Activated T-helper 17 cell treated with anti-CD3 and anti-CD28 coated beads, Interleukin-2, amount 50 U/mL, for 72 hours (primary cell): Measurements from ENCODE around the gene CALD1. TPM values are rescaled to one million over a fixed set of nuclear protein-coding genes. Genes with fewer than 3 reads are reported as not detected.

Experiments used
- ATAC-seq: fragments of 150-1000 bp; cut with Tn5 transposase; replicated peaks from 2 replicates; pipeline ENCODE4 v1.10.0; 2021; ENCODE audit warnings: mild to moderate bottlenecking, moderate library complexity
- H3K27ac Mint-ChIP-seq: one replicate; pipeline ENCODE4 v1.8.0; 2022; ENCODE audit warnings: mixed read lengths
- H3K27me3 Mint-ChIP-seq: one replicate; pipeline ENCODE4 v1.8.0; 2022; ENCODE audit warnings: mixed read lengths
- H3K36me3 Mint-ChIP-seq: one replicate; pipeline ENCODE4 v1.8.0; 2022; ENCODE audit warnings: low read depth, mild to moderate bottlenecking, mixed read lengths
- H3K4me1 Mint-ChIP-seq: one replicate; pipeline ENCODE4 v1.8.0; 2022; ENCODE audit warnings: mixed read lengths
- H3K4me3 Mint-ChIP-seq: one replicate; pipeline ENCODE4 v1.8.0; 2022; ENCODE audit warnings: mild to moderate bottlenecking, mixed read lengths
- H3K9me3 Mint-ChIP-seq: one replicate; pipeline ENCODE4 v1.8.0; 2022; ENCODE audit warnings: mixed read lengths
- total RNA-seq, 2 donors: library from RNA; stranded (reverse); gene quantifications; one replicate each; pipeline ENCODE4 v1.2.3, GENCODE V29; 2022

CALD1 gene
- total RNA-seq, 2 donors from 2014 or later = 4.0 to 27.2 TPM

GRCh38 chr7:134750083-134751062 lies 29.1 kb upstream of the CALD1 start:
- Mint-ChIP-seq H3K36me3 (no peaks in the 10 kb centered on the region), H3K27ac (peak overlapping the region; percentile 21), H3K27me3 (no peaks in the 10 kb centered on the region), H3K4me3 (no peak overlapping the region), H3K4me1 (peaks cover 4% of the 10 kb centered on the region), H3K9me3 (no peaks in the 10 kb centered on the region)
- peak; percentile 81 for ATAC-seq

- Mint-ChIP-seq H3K27ac (no peak overlapping the region), H3K27me3 (no peaks in the 10 kb centered on the region), H3K36me3 (no peaks in the 10 kb centered on the region), H3K4me3 (no peak overlapping the region), H3K9me3 (no peaks in the 10 kb centered on the region), H3K4me1 (peaks cover 4% of the 10 kb centered on the region)
- ATAC-seq = no peak
Measured at GRCh38 chr7:134752006-134752760, 27.3 kb upstream of the CALD1 start.

GRCh38 chr7:134755422-134756022 lies 23.9 kb upstream of the CALD1 start:
- H3K4me3 Mint-ChIP-seq = no peak overlapping the region
- H3K4me1 Mint-ChIP-seq = peaks cover 4% of the 10 kb centered on the region
- no peaks in the 10 kb centered on the region for H3K36me3 Mint-ChIP-seq
- H3K9me3 Mint-ChIP-seq = no peaks in the 10 kb centered on the region
- H3K27ac Mint-ChIP-seq = no peak overlapping the region
- H3K27me3 Mint-ChIP-seq = peaks cover 3% of the 10 kb centered on the region
- ATAC-seq = no peak

GRCh38 chr7:134757938-134758337 lies 21.5 kb upstream of the CALD1 start:
- no peak for ATAC-seq
- H3K27me3 Mint-ChIP-seq = peaks cover 3% of the 10 kb centered on the region
- no peaks in the 10 kb centered on the region for H3K4me1 Mint-ChIP-seq
- no peaks in the 10 kb centered on the region for H3K36me3 Mint-ChIP-seq
- H3K27ac Mint-ChIP-seq = no peak overlapping the region
- no peaks in the 10 kb centered on the region for H3K9me3 Mint-ChIP-seq
- no peak overlapping the region for H3K4me3 Mint-ChIP-seq

GRCh38 chr7:134758981-134759380 lies 20.5 kb upstream of the CALD1 start:
- H3K9me3 Mint-ChIP-seq = no peaks in the 10 kb centered on the region
- ATAC-seq = no peak
- H3K4me1 Mint-ChIP-seq = no peaks in the 10 kb centered on the region
- H3K4me3 Mint-ChIP-seq = no peak overlapping the region
- H3K36me3 Mint-ChIP-seq = no peaks in the 10 kb centered on the region
- no peak overlapping the region for H3K27ac Mint-ChIP-seq
- peaks cover 3% of the 10 kb centered on the region for H3K27me3 Mint-ChIP-seq

- no peak for ATAC-seq
- Mint-ChIP-seq H3K4me1 (no peaks in the 10 kb centered on the region), H3K27me3 (peaks cover 6% of the 10 kb centered on the region), H3K27ac (no peak overlapping the region), H3K36me3 (no peaks in the 10 kb centered on the region), H3K9me3 (no peaks in the 10 kb centered on the region), H3K4me3 (no peak overlapping the region)
Measured at GRCh38 chr7:134761266-134761665, 18.2 kb upstream of the CALD1 start.

GRCh38 chr7:134763960-134764359 lies 15.5 kb upstream of the CALD1 start:
- Mint-ChIP-seq H3K27me3 (peaks cover 6% of the 10 kb centered on the region), H3K4me3 (no peak overlapping the region), H3K9me3 (no peaks in the 10 kb centered on the region), H3K36me3 (no peaks in the 10 kb centered on the region), H3K4me1 (no peaks in the 10 kb centered on the region), H3K27ac (no peak overlapping the region)
- ATAC-seq = no peak

GRCh38 chr7:134764365-134764764 lies 15.1 kb upstream of the CALD1 start:
- ATAC-seq = no peak
- Mint-ChIP-seq H3K9me3 (no peaks in the 10 kb centered on the region), H3K27ac (no peak overlapping the region), H3K4me3 (no peak overlapping the region), H3K36me3 (no peaks in the 10 kb centered on the region), H3K27me3 (peaks cover 6% of the 10 kb centered on the region), H3K4me1 (no peaks in the 10 kb centered on the region)

- Mint-ChIP-seq H3K9me3 (no peaks in the 10 kb centered on the region), H3K36me3 (no peaks in the 10 kb centered on the region), H3K27me3 (peaks cover 3% of the 10 kb centered on the region), H3K27ac (no peak overlapping the region), H3K4me1 (no peaks in the 10 kb centered on the region), H3K4me3 (no peak overlapping the region)
- no peak for ATAC-seq
Measured at GRCh38 chr7:134766779-134767519, 12.5 kb upstream of the CALD1 start.

- H3K4me3 Mint-ChIP-seq = no peak overlapping the region
- H3K27ac Mint-ChIP-seq = no peak overlapping the region
- H3K27me3 Mint-ChIP-seq = peaks cover 3% of the 10 kb centered on the region
- no peaks in the 10 kb centered on the region for H3K4me1 Mint-ChIP-seq
- no peaks in the 10 kb centered on the region for H3K36me3 Mint-ChIP-seq
- no peaks in the 10 kb centered on the region for H3K9me3 Mint-ChIP-seq
- no peak for ATAC-seq
Measured at GRCh38 chr7:134767520-134768168, 11.8 kb upstream of the CALD1 start.

GRCh38 chr7:134768243-134768642 lies 11.2 kb upstream of the CALD1 start:
- H3K4me1 Mint-ChIP-seq = no peaks in the 10 kb centered on the region
- ATAC-seq = no peak
- no peak overlapping the region for H3K4me3 Mint-ChIP-seq
- no peaks in the 10 kb centered on the region for H3K9me3 Mint-ChIP-seq
- no peak overlapping the region for H3K27ac Mint-ChIP-seq
- peaks cover 3% of the 10 kb centered on the region for H3K27me3 Mint-ChIP-seq
- H3K36me3 Mint-ChIP-seq = no peaks in the 10 kb centered on the region

GRCh38 chr7:134770676-134771075 lies 8.8 kb upstream of the CALD1 start:
- H3K27ac Mint-ChIP-seq = no peak overlapping the region
- no peaks in the 10 kb centered on the region for H3K9me3 Mint-ChIP-seq
- no peaks in the 10 kb centered on the region for H3K36me3 Mint-ChIP-seq
- no peak for ATAC-seq
- H3K4me3 Mint-ChIP-seq = no peak overlapping the region
- H3K4me1 Mint-ChIP-seq = no peaks in the 10 kb centered on the region
- H3K27me3 Mint-ChIP-seq = no peaks in the 10 kb centered on the region

GRCh38 chr7:134771111-134771510 lies 8.3 kb upstream of the CALD1 start:
- Mint-ChIP-seq H3K27me3 (no peaks in the 10 kb centered on the region), H3K36me3 (no peaks in the 10 kb centered on the region), H3K4me3 (no peak overlapping the region), H3K27ac (peak overlapping the region; percentile 16), H3K4me1 (no peaks in the 10 kb centered on the region), H3K9me3 (no peaks in the 10 kb centered on the region)
- ATAC-seq = no peak

GRCh38 chr7:134771889-134772288 lies 7.5 kb upstream of the CALD1 start:
- ATAC-seq = no peak
- Mint-ChIP-seq H3K27ac (peak overlapping the region; percentile 16), H3K4me1 (no peaks in the 10 kb centered on the region), H3K36me3 (no peaks in the 10 kb centered on the region), H3K27me3 (no peaks in the 10 kb centered on the region), H3K4me3 (no peak overlapping the region), H3K9me3 (no peaks in the 10 kb centered on the region)
